PFSK-1 (cell line): ENCODE data around the gene ULK4.

Source experiments
- FOXP2 ChIP-seq: optimal IDR thresholded peaks from 2 replicates; pipeline ENCODE3; 2011; ENCODE audit warnings: borderline replicate concordance, control low read depth, inconsistent platforms; ENCODE audit not compliant: insufficient read depth; ENCODE audit errors: extremely low read length, extremely low read depth
- POLR2AphosphoS5 ChIP-seq: IDR thresholded peaks from 2 replicates; pipeline ENCODE4 v1.6.1; 2012; ENCODE audit warnings: low read depth, mild to moderate bottlenecking, control low read depth, low read length, moderate library complexity
- REST ChIP-seq, 2 experiments: IDR thresholded peaks; 2 replicates each; pipeline versions ENCODE4 v1.6.1 to v1.8.0; 2011 to 2012; ENCODE audit warnings: low read depth in 2 of 2, low read length in 2 of 2, control low read depth in 1 of 2, inconsistent platforms in 1 of 2, mild to moderate bottlenecking in 1 of 2, moderate library complexity in 1 of 2; ENCODE audit not compliant: insufficient read depth in 1 of 2
- SIN3A ChIP-seq: IDR thresholded peaks from 2 replicates; pipeline ENCODE4 v1.6.1; 2012; ENCODE audit warnings: mild to moderate bottlenecking, low read length, moderate library complexity, borderline replicate concordance; ENCODE audit not compliant: insufficient read depth
- TAF1 ChIP-seq: IDR thresholded peaks from 2 replicates; pipeline ENCODE4 v1.6.1; 2012; ENCODE audit warnings: low read length, control low read depth, borderline replicate concordance; ENCODE audit not compliant: insufficient read depth

- TF ChIP-seq POLR2AphosphoS5 (no peak), FOXP2 (no peak), TAF1 (no peak), REST (IDR thresholded peaks at IDR 0.05; ENCODE audit: insufficient read depth in 1 of 2, low read depth in 2 of 2, low read length in 2 of 2) (no peak), SIN3A (no peak)
Measured at GRCh38 chr3:41525303-41526064, 436.4 kb downstream of the ULK4 start.
